Jurkat, Clone E6-1 (cell line): ENCODE measurements around the gene NFAM1. TPM values are rescaled to one million over a fixed set of nuclear protein-coding genes. Genes with fewer than 3 reads are reported as not detected.

ENCODE experiments used
- DNase-seq: peaks from one replicate; pipeline ENCODE4 v3.0.0-alpha.2; 2011; ENCODE audit warnings: low read depth, low spot score
- H3K4me3 ChIP-seq: 2 replicates; pipeline ENCODE4 v1.5.1; 2011; ENCODE audit warnings: mild to moderate bottlenecking, low read length, control low read depth, moderate library complexity
- polyA plus RNA-seq: library from polyadenylated mRNA; unstranded; fragments of >200 nt; gene quantifications from one replicate; pipeline ENCODE4 v1.2.1, GENCODE V29; 2012; ENCODE audit warnings: missing spikeins; ENCODE audit not compliant: insufficient read length, insufficient read depth

The NFAM1 gene
- polyA plus RNA-seq: 0.15 TPM

DNA sequence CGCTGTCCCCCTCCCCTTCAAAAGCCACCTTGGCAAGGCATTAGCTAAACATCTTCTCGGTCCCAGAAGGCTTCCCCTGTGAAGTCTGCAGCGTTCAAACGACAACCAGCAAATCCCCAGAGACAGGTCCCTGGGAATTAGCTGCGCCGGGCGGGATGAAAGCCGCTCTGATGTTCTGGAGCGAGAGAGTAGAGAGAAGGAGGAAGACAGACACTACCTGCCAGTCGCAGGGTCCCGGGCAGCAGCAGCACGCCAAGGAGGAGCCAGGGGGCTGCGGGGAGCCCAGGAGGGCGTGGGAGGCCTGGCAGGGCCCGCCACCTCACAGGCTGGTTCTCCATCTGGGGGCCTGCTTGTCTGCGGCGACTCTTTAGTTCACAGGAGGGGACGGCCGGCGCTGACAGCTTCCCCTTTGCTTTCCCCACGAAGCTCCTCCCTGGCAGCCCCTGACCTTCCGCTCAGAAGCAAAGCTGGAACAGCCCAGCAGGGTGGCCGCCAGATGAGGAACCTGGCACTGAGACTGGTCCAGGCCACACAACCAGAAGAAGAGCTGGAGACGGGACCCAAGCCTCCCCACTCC, at the start of gene NFAM1:
TSS of gene NFAM1 (minus strand) at position 384 of the 577 bp plus-strand sequence. CDS start at position 338, 46 bp downstream.
- no peak within 1 kb of the TSS for H3K4me3 ChIP-seq
- DNase-seq: no peak

DNA sequence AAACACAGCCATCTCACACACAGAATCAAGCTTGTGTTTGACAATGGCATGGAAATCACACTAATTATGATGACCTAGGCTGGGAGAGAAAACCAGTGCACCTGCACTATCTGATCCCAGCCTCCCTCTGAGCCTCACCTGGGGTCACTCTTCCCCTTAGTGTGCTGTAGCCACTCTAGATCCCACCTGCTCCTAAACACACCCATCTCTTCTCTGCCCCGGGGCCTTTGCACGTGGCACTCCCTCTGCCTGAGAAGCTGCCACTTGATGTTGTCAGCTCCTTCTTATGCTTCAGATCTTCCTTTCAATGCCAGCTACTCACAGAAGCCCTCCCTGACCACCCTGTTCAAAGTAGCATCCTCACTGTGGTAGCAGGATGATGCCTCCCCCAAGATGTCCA, 42.9 kb upstream of the NFAM1 start:
- H3K4me3 ChIP-seq: no peak overlapping the region
- DNase-seq: no peak

GRCh38 chr22:42473484-42474193, 41.4 kb upstream of the NFAM1 start:
- DNase-seq: peak; percentile 55
- no peak overlapping the region for H3K4me3 ChIP-seq

GRCh38 chr22:42472671-42473070, 40.5 kb upstream of the NFAM1 start:
- no peak for DNase-seq
- H3K4me3 ChIP-seq: no peak overlapping the region

GRCh38 chr22:42471441-42471840, 39.2 kb upstream of the NFAM1 start:
- no peak for DNase-seq
- H3K4me3 ChIP-seq: no peak overlapping the region

- no peak overlapping the region for H3K4me3 ChIP-seq
- DNase-seq: no peak
These were observed 38.3 kb upstream of the NFAM1 start for GRCh38 chr22:42470366-42471082.

GRCh38 chr22:42468841-42469240, 36.6 kb upstream of the NFAM1 start:
- no peak overlapping the region for H3K4me3 ChIP-seq

GRCh38 chr22:42462016-42462415, 29.8 kb upstream of the NFAM1 start:
- DNase-seq: peak; percentile 37
- H3K4me3 ChIP-seq: no peak overlapping the region

More at GRCh38 chr22:42468841-42469240, 36.6 kb upstream of the NFAM1 start:
- DNase-seq: no peak

DNA sequence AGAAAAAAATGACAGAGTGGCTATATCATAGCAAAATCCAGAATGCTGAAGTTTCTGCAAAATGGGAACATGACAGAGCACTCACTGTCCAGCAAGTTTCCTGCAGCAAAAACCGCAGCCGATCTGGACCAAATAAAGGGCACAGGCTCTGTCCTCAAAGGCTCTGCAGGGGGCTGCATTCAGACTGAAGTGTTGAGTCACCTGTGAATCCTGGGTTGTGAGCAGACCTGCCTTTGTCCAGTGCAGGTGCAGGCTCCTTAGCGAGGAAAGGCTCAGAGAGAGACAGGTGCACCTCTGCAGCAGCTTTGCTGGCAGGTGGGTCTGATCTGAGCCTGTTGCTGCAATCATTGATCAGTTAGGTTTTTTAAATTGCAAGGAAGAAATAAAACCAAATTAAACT, 29.3 kb upstream of the NFAM1 start:
- H3K4me3 ChIP-seq: no peak overlapping the region
- DNase-seq: no peak

GRCh38 chr22:42459287-42460063, 27.3 kb upstream of the NFAM1 start:
- DNase-seq: no peak
- no peak overlapping the region for H3K4me3 ChIP-seq

GRCh38 chr22:42452916-42453315, 20.7 kb upstream of the NFAM1 start:
- H3K4me3 ChIP-seq: no peak overlapping the region
- DNase-seq: no peak

DNA sequence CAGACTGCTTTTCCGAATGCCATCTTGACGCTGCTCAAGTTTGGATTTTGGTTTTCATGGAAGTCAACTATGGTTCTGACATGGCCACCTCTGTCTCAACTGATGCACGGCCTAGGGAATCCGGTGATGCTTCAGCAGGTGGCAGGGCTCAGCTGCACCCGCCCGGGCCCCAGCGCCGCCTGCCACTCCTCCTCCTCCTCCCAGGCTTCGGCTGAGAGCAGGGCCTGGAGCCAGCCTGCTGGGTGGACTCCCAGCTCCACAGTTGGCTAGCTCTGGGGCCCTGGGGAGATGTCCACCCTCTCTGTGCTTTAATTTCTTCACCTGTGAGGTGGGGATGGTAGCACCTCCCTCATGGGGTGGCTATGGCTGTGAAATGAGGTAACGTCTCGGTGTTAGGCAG, 20.3 kb upstream of the NFAM1 start:
- no peak overlapping the region for H3K4me3 ChIP-seq
- DNase-seq: no peak

GRCh38 chr22:42451499-42452145, 19.4 kb upstream of the NFAM1 start:
- no peak for DNase-seq
- no peak overlapping the region for H3K4me3 ChIP-seq

- no peak for DNase-seq
- no peak overlapping the region for H3K4me3 ChIP-seq
These were observed 18.7 kb upstream of the NFAM1 start for GRCh38 chr22:42450862-42451261.

- no peak for DNase-seq
- no peak overlapping the region for H3K4me3 ChIP-seq
These were observed 13.9 kb upstream of the NFAM1 start for GRCh38 chr22:42446151-42446550.

DNA sequence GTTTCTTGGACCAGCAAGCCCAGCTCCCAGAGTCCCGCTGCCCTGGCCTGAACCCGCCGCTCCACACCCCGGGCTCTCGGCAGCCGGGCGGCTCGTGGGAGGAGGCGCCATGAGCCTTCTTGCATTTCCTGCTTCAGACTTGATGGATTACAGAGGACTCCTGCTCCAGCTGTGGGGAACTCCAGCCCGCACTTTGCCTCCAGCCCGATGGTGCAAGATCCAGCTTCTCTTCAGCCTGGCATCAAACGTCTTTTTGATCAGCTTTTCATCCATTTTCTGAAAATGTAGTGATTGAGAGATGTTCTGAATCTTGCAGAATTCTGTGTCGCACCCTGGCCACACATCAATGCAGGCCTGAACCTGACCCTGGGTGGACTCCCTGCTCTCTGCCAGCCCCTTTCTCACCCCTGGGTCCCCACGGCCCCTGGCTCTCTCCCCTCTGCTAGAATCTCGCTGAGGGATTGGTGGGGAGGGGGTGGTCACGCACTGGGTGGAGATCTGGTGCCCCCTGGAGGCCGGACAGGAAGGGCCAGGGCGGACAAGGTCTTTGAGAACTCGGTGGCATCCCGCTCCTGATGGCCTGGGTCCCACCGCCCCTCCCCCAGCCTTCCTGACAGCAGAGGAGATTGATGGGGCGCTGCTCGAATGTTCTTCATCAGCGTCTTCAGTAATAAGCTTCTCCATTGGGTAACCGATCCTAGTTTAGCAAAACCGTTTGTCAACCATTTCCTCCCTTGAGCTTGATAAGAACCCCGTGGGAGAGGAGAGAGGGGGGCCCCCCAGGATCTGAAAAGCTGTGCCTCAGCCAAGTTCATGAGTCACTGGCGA, 12.1 kb upstream of the NFAM1 start:
- DNase-seq: peak; percentile 94
- H3K4me3 ChIP-seq: peak overlapping the region; percentile 64

GRCh38 chr22:42443240-42444076, 11.3 kb upstream of the NFAM1 start:
- DNase-seq: peak; percentile 21
- H3K4me3 ChIP-seq: peak overlapping the region; percentile 64
